ENCODE measurements around the gene OR2A12.
A peak's percentile ranks its signal among the peaks of the same experiment; 100 is the strongest.
"Not testable (repeated sequence)": the region's sequence is repeated elsewhere in the genome, so short reads cannot be mapped to it uniquely, and the experiment has no call there.

Gene OR2A12

GRCh38 chr7:144122876-144123275, 36.8 kb downstream of the OR2A12 start, which contains the start of gene OR2A14:
Gene OR2A14 (plus strand): TSS chr7:144123176. CDS start chr7:144129113, 5,937 bp downstream.
- no peak for DNase-seq

GRCh38 chr7:144127714-144128334, 41.7 kb downstream of the OR2A12 start:
- DNase-seq, result peak; percentile 53 to 85

- DNase-seq, result not testable (repeated sequence)
Observed at GRCh38 chr7:144129601-144130000, 43.5 kb downstream of the OR2A12 start.

- DNase-seq, result no peak
Observed at GRCh38 chr7:144130730-144131129, 44.7 kb downstream of the OR2A12 start.

- DNase-seq, result no peak
Observed at GRCh38 chr7:144132262-144132661, 46.2 kb downstream of the OR2A12 start.

- DNase-seq, result peak; percentile 3 to 24
Observed at GRCh38 chr7:144133307-144133706, 47.2 kb downstream of the OR2A12 start.

- DNase-seq, result no peak
Observed at GRCh38 chr7:144134116-144134515, 48.0 kb downstream of the OR2A12 start.

GRCh38 chr7:144137501-144137900, 51.4 kb downstream of the OR2A12 start:
- DNase-seq, result no peak

- DNase-seq, result no peak
Observed at GRCh38 chr7:144142187-144142586, 56.1 kb downstream of the OR2A12 start.

- no peak for DNase-seq
Observed at GRCh38 chr7:144144426-144144825, 58.3 kb downstream of the OR2A12 start.

GRCh38 chr7:144148224-144148827, 62.2 kb downstream of the OR2A12 start:
- DNase-seq, result no peak
